SHP77 treated with DMSO at 0.1 percent for 48 hours (cell line): Measurements from ENCODE around the gene SLC25A17.
"Not testable (repeated sequence)": the region's sequence is repeated elsewhere in the genome, so short reads cannot be mapped to it uniquely, and the experiment has no call there.

Experiments used
- DNase-seq: peaks from one replicate; lab custom pipeline; 2025; lab: John Stamatoyannopoulos, UW

SLC25A17 gene

GRCh38 chr22:40818192-40818746 lies 877 bp downstream of the SLC25A17 start:
- no peak for DNase-seq

GRCh38 chr22:40817737-40818136 lies 1.4 kb downstream of the SLC25A17 start:
- no peak for DNase-seq

- DNase-seq: no peak
These were observed 5.2 kb downstream of the SLC25A17 start for GRCh38 chr22:40813912-40814315.

GRCh38 chr22:40808018-40808841 lies 10.9 kb downstream of the SLC25A17 start:
- DNase-seq: no peak

GRCh38 chr22:40806711-40807110 lies 12.4 kb downstream of the SLC25A17 start:
- DNase-seq: no peak

- no peak for DNase-seq
These were observed 13.4 kb downstream of the SLC25A17 start for GRCh38 chr22:40805699-40806203.

- no peak for DNase-seq
These were observed 13.9 kb downstream of the SLC25A17 start for GRCh38 chr22:40805239-40805638.

GRCh38 chr22:40803321-40803720 lies 15.8 kb downstream of the SLC25A17 start:
- DNase-seq: no peak

- DNase-seq: no peak
These were observed 20.1 kb downstream of the SLC25A17 start for GRCh38 chr22:40799008-40799407.

GRCh38 chr22:40797427-40797826 lies 21.7 kb downstream of the SLC25A17 start:
- DNase-seq: no peak

GRCh38 chr22:40792451-40792850 lies 26.7 kb downstream of the SLC25A17 start:
- DNase-seq: no peak

- DNase-seq: no peak
These were observed 27.9 kb downstream of the SLC25A17 start for GRCh38 chr22:40791241-40791640.

- no peak for DNase-seq
These were observed 30.0 kb downstream of the SLC25A17 start for GRCh38 chr22:40789131-40789530.

- no peak for DNase-seq
These were observed 36.6 kb downstream of the SLC25A17 start for GRCh38 chr22:40782521-40782920.

GRCh38 chr22:40781749-40782148 lies 37.4 kb downstream of the SLC25A17 start:
- not testable (repeated sequence) for DNase-seq

GRCh38 chr22:40769761-40770160 lies 49.4 kb downstream of the SLC25A17 start:
- DNase-seq: no peak

GRCh38 chr22:40768206-40768605 lies 50.9 kb downstream of the SLC25A17 start:
- no peak for DNase-seq

- no peak for DNase-seq
These were observed 52.2 kb downstream of the SLC25A17 start for GRCh38 chr22:40766956-40767355.

GRCh38 chr22:40764763-40765441 lies 54.2 kb downstream of the SLC25A17 start:
- no peak for DNase-seq

- no peak for DNase-seq
These were observed 59.8 kb downstream of the SLC25A17 start for GRCh38 chr22:40759294-40759840.

- not testable (repeated sequence) for DNase-seq
These were observed 60.3 kb downstream of the SLC25A17 start for GRCh38 chr22:40758851-40759250.

- no peak for DNase-seq
These were observed 60.8 kb downstream of the SLC25A17 start for GRCh38 chr22:40758390-40758789.

GRCh38 chr22:40757071-40757470 lies 62.1 kb downstream of the SLC25A17 start:
- DNase-seq: no peak
